Omental fat pad (tissue), 4 donors: ENCODE results near the gene FMN1. TPM values are rescaled to one million over a fixed set of nuclear protein-coding genes. Genes with fewer than 3 reads are reported as not detected.

Experiments used
- ATAC-seq: fragments of 150-250 bp; one replicate; pipeline ENCODE4 v1.9.1; 2016; ENCODE audit warnings: mild to moderate bottlenecking, moderate library complexity; ENCODE audit not compliant: low FRiP score
- DNase-seq: peaks from one replicate; pipeline ENCODE4 v3.0.0-alpha.2; 2019; ENCODE audit warnings: low spot score
- total RNA-seq, 4 donors: library from RNA; depleted of rRNA; stranded (reverse); fragments of >200 nt; gene quantifications; one replicate each; pipeline ENCODE4 v1.1.0, GENCODE V29; 2016
- TF ChIP-seq, protein P1 (sequence below), 3 donors: fragments of 450-650 bp; IDR thresholded peaks; one replicate each; pipeline ENCODE4 v1.5.1; 2016 to 2017; ENCODE audit warnings: antibody characterized with exemption in 3 of 3, mild to moderate bottlenecking in 3 of 3, moderate library complexity in 2 of 3

FMN1 gene
- total RNA-seq, 4 donors from 2014 or later: 19.9 to 35.5 (median 28.5) TPM

DNA sequence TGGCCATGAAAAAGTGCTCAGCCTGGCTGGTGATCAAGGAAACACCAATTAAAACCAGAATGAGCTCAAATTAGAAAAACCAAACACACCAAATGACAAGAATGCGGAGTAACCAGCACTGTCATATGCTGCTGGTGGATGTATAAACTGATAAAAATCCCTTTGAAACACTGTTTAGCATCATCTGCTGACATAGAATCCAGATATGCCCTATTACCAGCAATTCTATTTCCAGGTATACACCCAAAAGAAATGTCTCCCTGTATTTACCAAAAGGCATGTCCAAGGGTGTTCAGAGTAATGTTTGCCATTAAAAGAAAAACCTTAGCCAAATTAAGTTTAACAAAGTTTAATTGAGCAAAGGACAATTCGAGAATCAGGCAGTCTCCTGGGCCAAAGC lies 138.6 kb downstream of the FMN1 start:
- no peak for ATAC-seq
- DNase-seq: no peak
- TF ChIP-seq, protein P1, sequence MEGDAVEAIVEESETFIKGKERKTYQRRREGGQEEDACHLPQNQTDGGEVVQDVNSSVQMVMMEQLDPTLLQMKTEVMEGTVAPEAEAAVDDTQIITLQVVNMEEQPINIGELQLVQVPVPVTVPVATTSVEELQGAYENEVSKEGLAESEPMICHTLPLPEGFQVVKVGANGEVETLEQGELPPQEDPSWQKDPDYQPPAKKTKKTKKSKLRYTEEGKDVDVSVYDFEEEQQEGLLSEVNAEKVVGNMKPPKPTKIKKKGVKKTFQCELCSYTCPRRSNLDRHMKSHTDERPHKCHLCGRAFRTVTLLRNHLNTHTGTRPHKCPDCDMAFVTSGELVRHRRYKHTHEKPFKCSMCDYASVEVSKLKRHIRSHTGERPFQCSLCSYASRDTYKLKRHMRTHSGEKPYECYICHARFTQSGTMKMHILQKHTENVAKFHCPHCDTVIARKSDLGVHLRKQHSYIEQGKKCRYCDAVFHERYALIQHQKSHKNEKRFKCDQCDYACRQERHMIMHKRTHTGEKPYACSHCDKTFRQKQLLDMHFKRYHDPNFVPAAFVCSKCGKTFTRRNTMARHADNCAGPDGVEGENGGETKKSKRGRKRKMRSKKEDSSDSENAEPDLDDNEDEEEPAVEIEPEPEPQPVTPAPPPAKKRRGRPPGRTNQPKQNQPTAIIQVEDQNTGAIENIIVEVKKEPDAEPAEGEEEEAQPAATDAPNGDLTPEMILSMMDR (IDR thresholded peaks at IDR 0.05): no peak

GRCh38 chr15:33051528-33051927 lies 143.0 kb downstream of the FMN1 start:
- DNase-seq (no peak), ATAC-seq (no peak)
- TF ChIP-seq, protein P1 (IDR thresholded peaks at IDR 0.05): no peak

DNA sequence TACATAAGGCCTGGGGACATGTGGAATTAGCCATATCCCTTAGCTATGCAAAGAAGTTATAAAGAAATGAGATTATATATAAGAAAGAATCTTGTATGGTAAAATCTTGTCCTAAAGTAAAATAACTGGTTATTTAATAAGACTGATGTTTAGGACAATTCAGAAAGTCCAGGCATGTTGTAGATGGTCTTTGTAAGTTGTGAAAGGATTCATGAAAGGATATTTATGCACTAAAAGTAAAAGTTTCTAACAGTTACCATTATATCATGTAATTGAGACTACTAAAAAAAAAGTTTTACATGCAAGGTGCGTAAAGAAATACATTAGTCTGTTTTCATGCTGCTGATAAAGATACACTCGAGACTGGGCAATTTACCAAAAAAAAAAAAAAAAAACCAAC lies 146.3 kb downstream of the FMN1 start:
- DNase-seq (no peak), ATAC-seq (no peak)
- TF ChIP-seq, protein P1 (IDR thresholded peaks at IDR 0.05): no peak

GRCh38 chr15:33047077-33047476 lies 147.4 kb downstream of the FMN1 start:
- DNase-seq (no peak), ATAC-seq (no peak)
- TF ChIP-seq, protein P1 (IDR thresholded peaks at IDR 0.05): no peak

- TF ChIP-seq, protein P1 (IDR thresholded peaks at IDR 0.05): no peak
- ATAC-seq: no peak
- DNase-seq: no peak
Observed at GRCh38 chr15:33046329-33046728, 148.2 kb downstream of the FMN1 start.

DNA sequence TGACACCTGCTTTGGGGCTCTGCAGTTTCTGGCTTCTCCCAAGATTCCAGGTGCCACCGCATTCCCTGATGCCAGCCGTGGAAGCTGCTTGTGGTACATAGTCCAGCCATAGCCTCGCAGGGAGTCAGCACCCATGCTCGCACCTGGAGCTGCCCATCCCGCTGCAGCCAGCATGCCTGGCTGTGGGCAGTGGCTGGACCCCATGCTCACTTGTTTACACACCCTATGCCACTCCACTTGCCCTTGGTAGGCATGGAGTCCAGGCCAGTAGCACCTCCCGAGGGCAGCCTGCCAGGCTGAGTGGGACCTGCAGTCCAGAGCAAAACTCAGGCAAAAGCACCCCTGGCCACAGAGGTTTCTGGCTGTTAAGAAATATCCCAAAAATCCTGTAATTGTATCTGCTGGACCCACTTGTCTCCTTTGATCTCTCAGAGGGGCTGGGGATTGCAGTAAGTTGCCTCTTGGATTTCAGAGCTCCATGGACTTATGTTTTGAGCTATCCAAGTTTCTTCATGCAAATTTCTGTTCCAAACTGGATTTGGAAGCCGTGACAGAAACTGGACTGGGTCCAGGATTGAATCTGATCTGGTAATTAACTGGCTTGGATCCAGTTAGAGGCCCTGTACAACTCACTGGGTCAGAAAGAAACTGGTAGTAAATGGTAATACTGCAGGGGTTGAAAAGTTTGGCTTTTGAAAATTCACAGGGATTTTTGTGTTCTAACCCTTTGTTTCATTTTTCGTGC lies 149.3 kb downstream of the FMN1 start:
- ATAC-seq (no peak), DNase-seq (no peak)
- TF ChIP-seq, protein P1 (IDR thresholded peaks at IDR 0.05): no peak

DNA sequence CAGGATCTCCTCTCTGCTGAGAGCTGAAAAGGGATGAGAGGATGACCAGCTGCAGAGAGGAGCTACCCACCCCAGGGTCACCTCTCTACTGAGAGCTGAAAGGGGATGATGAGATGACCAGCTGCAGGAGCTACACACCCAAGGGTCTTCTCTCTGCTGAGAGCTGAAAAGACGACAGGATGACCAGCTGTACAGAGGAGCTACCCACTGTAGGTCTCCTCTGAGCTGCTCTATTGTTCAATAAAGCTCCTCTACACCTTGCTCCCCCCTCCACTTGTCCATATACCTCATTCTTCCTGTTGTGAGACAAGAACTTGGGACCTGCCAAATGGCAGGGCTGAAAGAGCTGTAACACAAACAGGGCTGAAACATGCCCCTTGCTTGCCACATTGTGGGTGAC lies 149.9 kb downstream of the FMN1 start:
- TF ChIP-seq, protein P1 (IDR thresholded peaks at IDR 0.05): no peak

More for the DNA sequence above, 149.9 kb downstream of the FMN1 start:
- DNase-seq: no peak
- no peak for ATAC-seq
